Midbrain (tissue), 1 donor: Measurements from ENCODE around the gene APOL5.
A peak's percentile ranks its signal among the peaks of the same experiment; 100 is the strongest.
"Not testable (repeated sequence)": the region's sequence is repeated elsewhere in the genome, so short reads cannot be mapped to it uniquely, and the experiment has no call there.

Experiments
- DNase-seq: peaks from one replicate; lab custom pipeline; 2025; lab: John Stamatoyannopoulos, UW

The APOL5 gene

GRCh38 chr22:35717572-35717971 is at the start of gene APOL5:
TSS of gene APOL5 (plus strand) at chr22:35717872. CDS start at chr22:35717872, 0 bp downstream.
- no peak for DNase-seq

GRCh38 chr22:35674335-35674734 is 43.3 kb upstream of the APOL5 start:
- no peak for DNase-seq

GRCh38 chr22:35676065-35676464 is 41.6 kb upstream of the APOL5 start:
- DNase-seq = not testable (repeated sequence)

- no peak for DNase-seq
Observed at GRCh38 chr22:35677460-35678187, 40.0 kb upstream of the APOL5 start.

- no peak for DNase-seq
Observed at GRCh38 chr22:35678836-35679235, 38.8 kb upstream of the APOL5 start.

GRCh38 chr22:35679492-35679891 is 38.2 kb upstream of the APOL5 start:
- not testable (repeated sequence) for DNase-seq

- DNase-seq = no peak
Observed at GRCh38 chr22:35681454-35682052, 36.1 kb upstream of the APOL5 start.

GRCh38 chr22:35683560-35683959 is 34.1 kb upstream of the APOL5 start:
- DNase-seq = no peak

- DNase-seq = peak; percentile 8
Observed at GRCh38 chr22:35684270-35684700, 33.4 kb upstream of the APOL5 start.

GRCh38 chr22:35684732-35685131 is 32.9 kb upstream of the APOL5 start:
- no peak for DNase-seq

- no peak for DNase-seq
Observed at GRCh38 chr22:35685731-35686130, 31.9 kb upstream of the APOL5 start.

GRCh38 chr22:35686298-35686697 is 31.4 kb upstream of the APOL5 start:
- no peak for DNase-seq

GRCh38 chr22:35687461-35687860 is 30.2 kb upstream of the APOL5 start:
- no peak for DNase-seq

- DNase-seq = no peak
Observed at GRCh38 chr22:35688913-35689675, 28.6 kb upstream of the APOL5 start.

GRCh38 chr22:35690001-35690400 is 27.7 kb upstream of the APOL5 start:
- DNase-seq = no peak

- DNase-seq = no peak
Observed at GRCh38 chr22:35695202-35695601, 22.5 kb upstream of the APOL5 start.

- DNase-seq = no peak
Observed at GRCh38 chr22:35697142-35697541, 20.5 kb upstream of the APOL5 start.

GRCh38 chr22:35699852-35700251 is 17.8 kb upstream of the APOL5 start:
- DNase-seq = not testable (repeated sequence)

GRCh38 chr22:35703861-35704584 is 13.6 kb upstream of the APOL5 start:
- no peak for DNase-seq

- DNase-seq = no peak
Observed at GRCh38 chr22:35705141-35705540, 12.5 kb upstream of the APOL5 start.

GRCh38 chr22:35708453-35708852 is 9.2 kb upstream of the APOL5 start:
- no peak for DNase-seq

- DNase-seq = no peak
Observed at GRCh38 chr22:35708917-35709316, 8.8 kb upstream of the APOL5 start.
